Retina (tissue), 1 donor: ENCODE results near the gene SORBS1.

ENCODE experiments used
- DNase-seq: peaks from one replicate; pipeline ENCODE4 v3.0.0-alpha.2; 2016

SORBS1 gene

GRCh38 chr10:95404864-95405263, 156.3 kb downstream of the SORBS1 start:
- no peak for DNase-seq

GRCh38 chr10:95404462-95404858, 156.7 kb downstream of the SORBS1 start:
- DNase-seq = no peak

GRCh38 chr10:95403700-95404461, 157.3 kb downstream of the SORBS1 start:
- DNase-seq = no peak

GRCh38 chr10:95401704-95402469, 159.3 kb downstream of the SORBS1 start:
- no peak for DNase-seq

GRCh38 chr10:95400787-95401186, 160.4 kb downstream of the SORBS1 start:
- DNase-seq = no peak

GRCh38 chr10:95399183-95399582, 162.0 kb downstream of the SORBS1 start:
- DNase-seq = no peak

- no peak for DNase-seq
Measured at GRCh38 chr10:95397747-95398146, 163.4 kb downstream of the SORBS1 start.

- DNase-seq = no peak
Measured at GRCh38 chr10:95395947-95396449, 165.2 kb downstream of the SORBS1 start.

GRCh38 chr10:95394161-95394880, 166.8 kb downstream of the SORBS1 start:
- DNase-seq = no peak

- DNase-seq = no peak
Measured at GRCh38 chr10:95392681-95393164, 168.4 kb downstream of the SORBS1 start.

- no peak for DNase-seq
Measured at GRCh38 chr10:95392217-95392584, 169.0 kb downstream of the SORBS1 start.

GRCh38 chr10:95391581-95392216, 169.5 kb downstream of the SORBS1 start:
- DNase-seq = no peak

GRCh38 chr10:95391164-95391563, 170.0 kb downstream of the SORBS1 start:
- no peak for DNase-seq

GRCh38 chr10:95389982-95390381, 171.2 kb downstream of the SORBS1 start:
- no peak for DNase-seq

GRCh38 chr10:95389176-95389575, 172.0 kb downstream of the SORBS1 start:
- DNase-seq = no peak

GRCh38 chr10:95388539-95388938, 172.6 kb downstream of the SORBS1 start:
- no peak for DNase-seq

- no peak for DNase-seq
Measured at GRCh38 chr10:95388109-95388471, 173.1 kb downstream of the SORBS1 start.

- DNase-seq = no peak
Measured at GRCh38 chr10:95384011-95384704, 177.0 kb downstream of the SORBS1 start.

- DNase-seq = no peak
Measured at GRCh38 chr10:95382596-95382995, 178.6 kb downstream of the SORBS1 start.

- no peak for DNase-seq
Measured at GRCh38 chr10:95382174-95382573, 179.0 kb downstream of the SORBS1 start.

- no peak for DNase-seq
Measured at GRCh38 chr10:95377950-95378349, 183.2 kb downstream of the SORBS1 start.

GRCh38 chr10:95375418-95375817, 185.8 kb downstream of the SORBS1 start:
- DNase-seq = no peak
